NT2/D1 (cell line): Measurements from ENCODE around the gene OR10Z1.

ENCODE experiments used
- DNase-seq: peaks from one replicate; pipeline ENCODE4 v3.0.0-alpha.2; 2011; ENCODE audit warnings: low read depth, low spot score
- H3K27me3 ChIP-seq: 2 replicates; pipeline ENCODE4 v1.6.0; 2011; ENCODE audit warnings: mild to moderate bottlenecking; ENCODE audit not compliant: insufficient read length, insufficient read depth
- H3K36me3 ChIP-seq: 2 replicates; pipeline ENCODE4 v1.6.1; 2011; ENCODE audit warnings: mild to moderate bottlenecking, low read length, mixed read lengths; ENCODE audit not compliant: insufficient read depth, insufficient read length
- H3K4me1 ChIP-seq: 2 replicates; pipeline ENCODE4 v1.5.1; 2011; ENCODE audit not compliant: insufficient read depth, insufficient read length
- H3K4me3 ChIP-seq: 2 replicates; pipeline ENCODE4 v1.5.1; 2011; ENCODE audit warnings: low read depth; ENCODE audit not compliant: insufficient read length
- H3K9ac ChIP-seq: 2 replicates; pipeline ENCODE4 v1.6.0; 2011; ENCODE audit warnings: low read depth; ENCODE audit not compliant: insufficient read length
- H3K9me3 ChIP-seq: 2 replicates; pipeline ENCODE4 v1.5.1; 2011; ENCODE audit warnings: mild to moderate bottlenecking, low read length; ENCODE audit not compliant: insufficient read depth
- SUZ12 ChIP-seq: IDR thresholded peaks from 2 replicates; pipeline ENCODE4 v1.6.1; 2011; ENCODE audit not compliant: insufficient read length, insufficient read depth; ENCODE audit errors: extremely low read depth
- YY1 ChIP-seq: IDR thresholded peaks from 2 replicates; pipeline ENCODE4 v1.6.1; 2011; ENCODE audit not compliant: insufficient read length, insufficient read depth
- ZNF274 ChIP-seq: IDR thresholded peaks from 2 replicates; pipeline ENCODE4 v1.6.1; 2011; ENCODE audit warnings: mild to moderate bottlenecking, low read depth, low read length

Gene OR10Z1

DNA sequence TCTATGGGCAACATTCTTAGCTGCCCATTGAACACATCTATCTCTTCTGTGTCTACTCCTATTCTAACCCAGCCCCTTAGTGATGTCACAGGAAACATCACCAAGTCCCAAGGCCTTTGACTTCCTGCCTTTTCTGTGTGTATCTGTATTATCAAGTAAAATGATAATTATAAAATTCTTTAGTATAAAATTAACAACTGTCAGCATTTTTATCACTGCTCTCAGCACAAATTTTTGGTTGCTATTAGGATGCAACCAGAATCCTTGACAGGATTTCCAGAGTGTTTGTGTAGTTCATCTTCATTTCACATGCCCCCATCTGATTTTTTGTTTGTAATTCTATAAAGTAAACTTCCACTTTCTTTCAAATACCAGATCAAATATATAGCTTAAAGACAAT lies 33.8 kb downstream of the OR10Z1 start:
- H3K9me3 ChIP-seq = peaks cover 4% of the 10 kb centered on the region; the same call in 1 of the 2 replicates
- TF ChIP-seq YY1 (no peak), ZNF274 (no peak), SUZ12 (no peak)
- H3K36me3 ChIP-seq = no peaks in the 10 kb centered on the region
- H3K9ac ChIP-seq = no peak overlapping the region
- DNase-seq = no peak
- no peak overlapping the region for H3K4me3 ChIP-seq
- H3K27me3 ChIP-seq = no peaks in the 10 kb centered on the region
- H3K4me1 ChIP-seq = no peaks in the 10 kb centered on the region

DNA sequence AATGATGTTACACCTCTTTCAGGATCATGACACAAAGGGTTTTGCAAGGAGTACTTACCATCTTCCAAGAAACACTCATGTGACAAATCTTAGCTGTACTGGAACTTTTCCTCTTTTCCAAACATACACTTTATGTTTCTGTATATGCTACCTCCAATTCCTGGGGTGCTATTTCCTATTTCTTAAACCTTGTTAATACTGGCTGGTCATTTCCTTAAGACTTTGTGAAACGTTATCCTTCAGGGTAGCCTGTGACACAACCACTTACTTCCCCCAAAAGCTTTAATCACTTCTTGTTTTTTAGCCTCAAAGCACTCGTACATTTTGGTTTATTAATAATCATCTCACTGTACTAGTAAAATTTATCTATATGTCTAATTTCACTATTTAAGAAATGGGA lies 39.4 kb downstream of the OR10Z1 start:
- no peaks in the 10 kb centered on the region for H3K9me3 ChIP-seq
- no peaks in the 10 kb centered on the region for H3K27me3 ChIP-seq
- no peaks in the 10 kb centered on the region for H3K36me3 ChIP-seq
- TF ChIP-seq SUZ12 (no peak), ZNF274 (no peak), YY1 (no peak)
- H3K4me3 ChIP-seq = no peak overlapping the region
- no peak overlapping the region for H3K9ac ChIP-seq
- DNase-seq = no peak
- no peaks in the 10 kb centered on the region for H3K4me1 ChIP-seq

DNA sequence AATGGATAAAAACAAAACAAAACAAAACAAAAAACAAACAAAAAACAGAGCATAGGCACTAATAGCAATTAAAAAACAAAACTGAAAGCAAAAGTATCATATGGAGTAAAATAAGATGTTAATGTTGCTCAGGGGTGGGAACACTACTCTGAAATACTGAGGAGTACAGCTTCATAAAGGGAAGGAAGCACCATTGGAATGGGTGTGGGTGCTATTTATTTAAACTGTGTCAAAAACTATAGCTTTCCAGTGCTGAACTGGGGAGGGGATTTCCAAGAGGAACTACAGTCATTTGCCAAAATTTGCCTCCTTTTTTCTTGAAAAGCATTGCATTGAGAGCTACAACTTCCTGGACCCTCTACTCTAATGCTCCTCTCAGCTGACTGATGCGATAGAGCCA lies 41.4 kb downstream of the OR10Z1 start:
- DNase-seq = no peak
- no peak overlapping the region for H3K9ac ChIP-seq
- no peak for TF ChIP-seq YY1
- TF ChIP-seq ZNF274 = no peak
- no peak for TF ChIP-seq SUZ12

DNA sequence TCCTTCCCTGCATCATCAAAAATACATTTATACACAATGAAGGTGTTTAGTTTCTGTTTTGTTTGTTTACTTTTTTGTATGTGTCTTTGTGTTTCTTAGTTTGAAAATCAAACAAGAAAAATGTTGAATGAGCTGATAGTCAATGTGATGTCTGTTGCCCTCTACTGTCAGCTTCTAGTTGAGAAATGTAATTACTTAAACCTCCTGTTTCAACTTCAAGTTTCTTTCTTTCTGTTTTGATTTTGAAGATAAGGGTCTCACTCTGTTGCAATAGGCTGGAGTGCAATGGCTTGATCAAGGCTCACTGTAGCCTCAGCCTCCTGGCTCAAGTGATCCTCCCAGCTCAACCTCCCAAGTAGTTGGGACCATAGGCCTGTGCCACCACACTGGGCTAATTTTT lies 44.0 kb downstream of the OR10Z1 start:
- Histone ChIP-seq H3K27me3 (no peaks in the 10 kb centered on the region), H3K9ac (no peak overlapping the region), H3K9me3 (no peaks in the 10 kb centered on the region), H3K4me3 (no peak overlapping the region), H3K4me1 (no peaks in the 10 kb centered on the region), H3K36me3 (no peaks in the 10 kb centered on the region)
- TF ChIP-seq ZNF274 = no peak
- TF ChIP-seq SUZ12 = no peak
- TF ChIP-seq YY1 = no peak
- no peak for DNase-seq

More for the DNA sequence above, 41.4 kb downstream of the OR10Z1 start:
- Histone ChIP-seq H3K36me3 (no peaks in the 10 kb centered on the region), H3K4me3 (no peak overlapping the region), H3K4me1 (no peaks in the 10 kb centered on the region), H3K9me3 (no peaks in the 10 kb centered on the region), H3K27me3 (no peaks in the 10 kb centered on the region)

DNA sequence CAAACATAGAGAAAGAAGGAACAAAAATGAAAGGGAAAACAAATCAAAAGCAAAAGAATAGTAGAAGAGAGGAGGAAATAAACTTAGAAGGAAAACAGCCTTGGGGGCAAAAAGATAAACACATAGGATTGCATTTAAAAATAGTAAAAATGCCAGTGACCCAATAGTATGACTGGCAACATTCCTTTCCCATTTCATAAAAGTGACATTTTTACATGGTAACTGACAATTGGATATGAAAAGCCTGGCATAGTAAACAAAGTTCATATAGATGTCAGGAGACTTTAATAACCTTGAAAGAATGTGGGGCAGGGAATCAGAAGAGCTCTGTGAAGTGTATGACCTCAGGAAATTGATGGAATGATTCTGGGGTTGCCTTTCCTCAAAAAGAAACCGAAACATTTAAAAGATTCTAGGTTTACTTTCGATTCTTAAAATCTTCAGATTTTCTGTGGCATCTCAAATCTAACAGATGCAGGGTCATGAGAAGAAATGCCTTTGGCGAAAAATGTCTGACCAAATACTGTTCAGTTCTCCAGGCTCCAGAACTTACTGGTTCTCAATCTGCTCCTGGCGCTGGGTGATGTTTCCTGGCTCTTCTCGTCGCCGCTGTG lies 47.8 kb downstream of the OR10Z1 start:
- no peak for DNase-seq
- TF ChIP-seq YY1 (no peak), ZNF274 (no peak), SUZ12 (no peak)
- Histone ChIP-seq H3K4me3 (no peak overlapping the region), H3K4me1 (no peaks in the 10 kb centered on the region), H3K9ac (no peak overlapping the region), H3K9me3 (no peaks in the 10 kb centered on the region), H3K36me3 (no peaks in the 10 kb centered on the region), H3K27me3 (no peaks in the 10 kb centered on the region)

DNA sequence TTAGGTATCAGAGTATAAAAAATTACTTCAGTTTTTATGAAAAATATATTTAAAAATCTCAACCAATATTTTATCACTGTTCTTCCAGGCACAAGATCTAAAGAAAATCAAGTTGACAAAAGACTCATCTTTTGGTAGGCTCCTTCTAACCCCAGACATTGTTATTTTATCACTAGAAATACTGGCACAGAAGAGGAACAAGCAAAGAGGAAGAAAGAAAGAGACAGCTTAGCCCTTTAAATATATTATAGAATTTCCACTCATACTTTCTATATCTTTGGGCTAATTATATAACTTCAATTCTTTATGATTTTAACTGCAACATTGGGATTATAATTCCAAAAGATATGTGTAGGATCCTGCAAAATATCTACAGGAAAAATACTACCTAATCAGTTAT lies 49.0 kb downstream of the OR10Z1 start:
- no peaks in the 10 kb centered on the region for H3K9me3 ChIP-seq
- DNase-seq = no peak
- no peak overlapping the region for H3K9ac ChIP-seq
- no peaks in the 10 kb centered on the region for H3K4me1 ChIP-seq
- H3K36me3 ChIP-seq = no peaks in the 10 kb centered on the region
- TF ChIP-seq YY1 (no peak), SUZ12 (no peak), ZNF274 (no peak)
- no peak overlapping the region for H3K4me3 ChIP-seq
- no peaks in the 10 kb centered on the region for H3K27me3 ChIP-seq

DNA sequence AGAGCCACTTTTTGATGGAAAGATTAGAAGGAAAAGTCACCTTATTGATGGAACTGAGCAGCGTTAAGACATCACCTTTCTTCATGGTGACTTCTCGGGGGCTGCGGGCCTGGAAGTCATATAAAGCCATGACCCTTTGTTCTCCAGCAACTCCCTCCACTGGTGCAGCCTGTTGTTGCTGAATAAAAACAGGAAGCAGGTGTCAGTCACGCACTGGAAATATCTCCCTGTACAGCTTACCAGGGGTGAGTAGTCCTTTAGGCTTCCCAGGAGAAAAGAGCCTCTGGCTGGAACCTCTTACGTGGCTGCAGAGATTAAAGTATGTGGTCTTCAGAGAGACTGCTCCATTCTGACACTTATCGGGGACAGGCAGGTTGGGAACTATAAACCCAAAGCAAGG lies 49.5 kb downstream of the OR10Z1 start:
- no peak for TF ChIP-seq SUZ12
- no peak for TF ChIP-seq ZNF274
- no peak for TF ChIP-seq YY1
- DNase-seq = no peak
- Histone ChIP-seq H3K4me3 (no peak overlapping the region), H3K4me1 (no peaks in the 10 kb centered on the region), H3K9me3 (no peaks in the 10 kb centered on the region), H3K36me3 (no peaks in the 10 kb centered on the region), H3K9ac (no peak overlapping the region), H3K27me3 (no peaks in the 10 kb centered on the region)
